ENCODE data around the gene ANKRD11.
"Not testable (repeated sequence)": the region's sequence is repeated elsewhere in the genome, so short reads cannot be mapped to it uniquely, and the experiment has no call there.

Gene ANKRD11

GRCh38 chr16:89328412-89329400, 161.7 kb downstream of the ANKRD11 start:
- not testable (repeated sequence) for DNase-seq (ENCODE audit: low read depth)

GRCh38 chr16:89326721-89327120, 163.6 kb downstream of the ANKRD11 start:
- DNase-seq (ENCODE audit: low read depth) = no peak

GRCh38 chr16:89325861-89326471, 164.4 kb downstream of the ANKRD11 start:
- no peak for DNase-seq (ENCODE audit: low read depth)

GRCh38 chr16:89324056-89325010, 166.0 kb downstream of the ANKRD11 start:
- DNase-seq (ENCODE audit: low read depth) = no peak

GRCh38 chr16:89323120-89323960, 167.0 kb downstream of the ANKRD11 start:
- DNase-seq (ENCODE audit: low read depth) = no peak

- DNase-seq (ENCODE audit: low read depth) = no peak
Observed at GRCh38 chr16:89322321-89323119, 167.8 kb downstream of the ANKRD11 start.

GRCh38 chr16:89320782-89321501, 169.4 kb downstream of the ANKRD11 start:
- no peak for DNase-seq (ENCODE audit: low read depth)

GRCh38 chr16:89319886-89320781, 170.2 kb downstream of the ANKRD11 start:
- no peak for DNase-seq (ENCODE audit: low read depth)

GRCh38 chr16:89319631-89319885, 170.8 kb downstream of the ANKRD11 start:
- DNase-seq (ENCODE audit: low read depth) = no peak

GRCh38 chr16:89318871-89319630, 171.3 kb downstream of the ANKRD11 start:
- DNase-seq (ENCODE audit: low read depth) = no peak

- DNase-seq (ENCODE audit: low read depth) = no peak
Observed at GRCh38 chr16:89318430-89318758, 172.0 kb downstream of the ANKRD11 start.

- DNase-seq (ENCODE audit: low read depth) = no peak
Observed at GRCh38 chr16:89317729-89318429, 172.5 kb downstream of the ANKRD11 start.

- no peak for DNase-seq (ENCODE audit: low read depth)
Observed at GRCh38 chr16:89317101-89317671, 173.2 kb downstream of the ANKRD11 start.

- no peak for DNase-seq (ENCODE audit: low read depth)
Observed at GRCh38 chr16:89316701-89317100, 173.7 kb downstream of the ANKRD11 start.

- DNase-seq (ENCODE audit: low read depth) = peak; percentile 54
Observed at GRCh38 chr16:89315791-89316581, 174.4 kb downstream of the ANKRD11 start.

- no peak for DNase-seq (ENCODE audit: low read depth)
Observed at GRCh38 chr16:89315271-89315670, 175.1 kb downstream of the ANKRD11 start.

Data from stimulated activated CD8-positive, alpha-beta memory T cell treated with anti-CD3 and anti-CD28 coated beads, Interleukin-12 subunit alpha, Interleukin-12 subunit beta, amount 100 ng/mL, for 1 hour (primary cell).